NCI-H510A (cell line): ENCODE data around the gene PAX4.
A peak's percentile ranks its signal among the peaks of the same experiment; 100 is the strongest.

ENCODE experiments used
- DNase-seq: peaks from one replicate; lab custom pipeline; 2025; lab: John Stamatoyannopoulos, UW

PAX4 gene, protein sequence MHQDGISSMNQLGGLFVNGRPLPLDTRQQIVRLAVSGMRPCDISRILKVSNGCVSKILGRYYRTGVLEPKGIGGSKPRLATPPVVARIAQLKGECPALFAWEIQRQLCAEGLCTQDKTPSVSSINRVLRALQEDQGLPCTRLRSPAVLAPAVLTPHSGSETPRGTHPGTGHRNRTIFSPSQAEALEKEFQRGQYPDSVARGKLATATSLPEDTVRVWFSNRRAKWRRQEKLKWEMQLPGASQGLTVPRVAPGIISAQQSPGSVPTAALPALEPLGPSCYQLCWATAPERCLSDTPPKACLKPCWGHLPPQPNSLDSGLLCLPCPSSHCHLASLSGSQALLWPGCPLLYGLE

DNA sequence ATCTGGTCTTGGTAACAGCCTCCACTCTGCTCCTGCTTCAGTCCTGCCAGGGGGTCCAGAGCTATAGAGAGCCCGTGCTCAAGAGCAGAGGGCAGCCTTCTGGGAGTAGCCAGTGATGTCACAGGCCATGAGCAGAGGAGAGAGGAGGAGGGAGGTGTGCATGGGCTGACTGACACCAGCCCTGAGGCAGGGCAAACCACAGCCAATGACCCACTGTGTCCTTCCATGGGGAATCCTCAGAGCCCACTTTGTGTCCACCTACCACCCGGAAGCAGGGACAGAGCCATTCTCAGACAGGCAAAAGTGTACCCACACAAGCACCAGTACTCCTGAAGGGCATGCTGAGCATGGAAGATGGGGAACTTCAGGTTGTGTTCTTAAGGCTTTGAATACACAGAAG lies at the start of gene PAX4:
TSS of gene PAX4 (minus strand) at position 101 of the 400 bp plus-strand sequence. CDS start 2,214 bp downstream, outside the sequence.
- no peak for DNase-seq

DNA sequence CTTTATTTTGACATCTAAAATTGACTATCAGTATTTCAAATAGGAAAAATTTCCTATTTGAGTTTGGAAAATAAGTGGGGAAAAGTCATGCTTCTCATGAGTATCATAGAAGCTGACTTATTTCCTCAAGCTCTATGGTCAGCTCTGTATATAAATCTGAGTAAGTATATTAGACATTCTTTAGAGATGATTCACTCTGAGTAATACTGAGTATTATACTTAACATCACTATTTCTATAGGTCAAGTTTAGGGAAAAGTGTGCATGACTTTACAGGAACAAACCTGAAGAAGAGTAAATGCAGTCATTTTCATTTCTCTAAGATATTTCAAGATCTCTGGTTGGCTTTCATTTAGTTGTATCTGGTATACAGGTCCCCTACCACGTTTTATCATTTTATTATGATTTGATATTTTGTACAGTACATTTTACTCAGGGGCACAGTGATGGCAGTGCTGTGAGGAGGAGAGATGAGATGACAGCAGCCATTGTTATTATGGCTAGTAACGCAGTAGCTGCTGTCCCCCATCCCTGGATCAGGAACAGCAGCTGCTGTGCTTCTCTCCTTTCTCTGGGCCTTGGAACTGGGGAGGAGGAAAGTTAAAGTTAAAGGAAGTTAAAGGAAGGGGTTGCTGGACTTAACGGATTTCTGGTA lies 49.2 kb upstream of the PAX4 start:
- DNase-seq, result no peak

DNA sequence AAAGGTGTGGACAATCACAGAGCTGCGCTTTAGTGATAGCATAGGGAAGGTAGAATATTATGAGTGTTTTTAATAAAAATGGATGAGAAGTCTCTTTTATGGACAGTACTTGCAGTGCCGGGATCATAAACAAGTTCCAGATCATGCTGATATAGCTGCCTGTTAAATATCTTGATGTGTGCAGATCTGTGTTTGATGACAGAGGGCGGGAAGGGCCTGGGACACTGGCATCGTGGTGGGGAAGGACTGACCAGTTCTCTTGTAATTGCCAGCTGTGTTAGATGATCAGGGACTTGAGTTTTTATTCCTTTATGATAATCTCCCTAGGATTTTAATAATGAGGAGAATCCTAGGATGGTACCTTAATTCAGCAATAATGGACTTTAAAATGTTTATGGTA lies 48.7 kb upstream of the PAX4 start:
- no peak for DNase-seq

DNA sequence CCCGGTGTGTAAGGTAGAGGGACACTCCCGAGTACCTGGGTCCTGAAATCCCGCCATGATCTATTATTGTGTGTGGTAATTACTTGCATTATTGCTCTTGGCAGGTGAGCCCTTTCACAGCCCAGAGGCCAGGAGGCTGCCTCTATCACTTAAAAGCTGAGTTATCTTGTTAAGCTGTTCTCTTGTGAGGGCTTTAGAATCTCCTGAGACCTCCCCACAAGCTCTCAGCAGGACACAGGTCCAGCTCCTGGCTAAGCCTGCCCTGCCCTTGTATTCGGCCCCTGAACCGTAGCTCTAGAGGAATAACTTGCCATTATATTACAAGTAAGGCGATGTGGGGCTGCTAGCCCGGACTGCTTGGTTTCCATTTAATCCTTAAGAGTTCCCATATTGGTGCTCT lies 48.0 kb upstream of the PAX4 start:
- no peak for DNase-seq

DNA sequence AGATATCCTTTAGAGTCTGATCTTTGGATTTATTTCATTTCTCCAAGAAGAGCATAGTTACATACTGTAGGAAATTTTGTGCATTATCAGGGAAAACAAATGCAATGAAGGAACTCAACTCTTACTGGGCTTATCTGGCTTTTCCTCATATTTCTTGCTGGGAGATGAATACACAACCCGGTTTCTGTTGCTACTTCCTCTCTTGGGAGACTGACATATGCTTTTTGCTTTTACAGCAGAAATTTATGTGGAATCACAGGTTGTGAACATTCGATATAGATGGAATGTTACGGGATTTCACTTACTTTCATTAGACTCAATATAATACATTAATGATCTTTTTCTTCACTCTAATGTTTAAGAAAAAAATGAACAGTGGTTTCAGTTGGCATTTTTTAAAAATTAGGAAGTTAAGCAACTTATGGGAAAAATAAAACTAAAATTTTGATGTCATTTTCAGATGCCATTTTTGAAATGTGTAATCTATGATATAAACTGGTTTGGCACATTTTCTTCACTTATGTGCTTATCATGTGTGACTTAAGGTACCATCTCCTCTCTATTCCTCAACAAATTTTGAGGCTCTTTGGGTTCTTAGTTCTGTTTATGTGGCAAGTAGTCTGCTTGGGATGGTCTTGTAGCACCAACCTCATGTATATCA lies 41.2 kb upstream of the PAX4 start:
- DNase-seq, result no peak

DNA sequence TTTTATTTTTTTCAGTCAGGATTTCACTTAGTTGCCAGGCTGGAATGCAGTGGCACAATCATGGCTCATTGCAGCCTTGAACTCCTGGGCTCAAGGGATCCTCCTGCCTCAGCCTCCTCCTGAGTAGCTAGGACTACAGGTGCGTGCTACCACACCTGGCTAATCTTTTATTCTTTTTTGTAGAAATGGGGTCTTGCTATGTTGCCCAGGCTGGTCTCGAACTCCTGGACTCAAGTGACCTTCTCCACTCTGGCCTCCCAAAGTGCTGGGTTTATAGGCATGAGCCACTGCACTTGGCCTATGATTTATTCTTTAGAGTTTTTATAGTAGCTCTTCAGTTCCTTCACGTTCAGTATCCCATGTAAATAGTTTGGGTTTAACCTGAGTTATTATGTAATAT lies 39.6 kb upstream of the PAX4 start:
- DNase-seq, result no peak

DNA sequence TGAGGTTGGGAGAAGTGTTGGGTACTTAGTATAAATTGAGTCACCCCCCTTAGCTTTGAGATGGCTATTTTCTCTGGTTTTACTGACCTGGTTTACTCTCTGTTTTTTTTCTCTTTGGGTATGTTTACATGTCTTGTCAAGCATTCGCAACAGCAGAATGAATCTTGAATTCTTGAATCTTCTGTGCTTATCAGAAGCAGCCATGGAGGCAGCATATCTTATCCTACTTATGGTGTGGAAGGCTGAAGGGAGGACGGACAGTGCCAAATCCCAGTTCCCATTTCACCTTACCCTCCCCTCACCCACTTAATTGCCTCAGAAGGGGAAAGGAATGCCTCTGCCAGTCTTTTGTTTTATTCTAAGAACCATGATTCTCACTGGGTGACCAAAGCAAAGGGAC lies 37.8 kb upstream of the PAX4 start:
- no peak for DNase-seq

DNA sequence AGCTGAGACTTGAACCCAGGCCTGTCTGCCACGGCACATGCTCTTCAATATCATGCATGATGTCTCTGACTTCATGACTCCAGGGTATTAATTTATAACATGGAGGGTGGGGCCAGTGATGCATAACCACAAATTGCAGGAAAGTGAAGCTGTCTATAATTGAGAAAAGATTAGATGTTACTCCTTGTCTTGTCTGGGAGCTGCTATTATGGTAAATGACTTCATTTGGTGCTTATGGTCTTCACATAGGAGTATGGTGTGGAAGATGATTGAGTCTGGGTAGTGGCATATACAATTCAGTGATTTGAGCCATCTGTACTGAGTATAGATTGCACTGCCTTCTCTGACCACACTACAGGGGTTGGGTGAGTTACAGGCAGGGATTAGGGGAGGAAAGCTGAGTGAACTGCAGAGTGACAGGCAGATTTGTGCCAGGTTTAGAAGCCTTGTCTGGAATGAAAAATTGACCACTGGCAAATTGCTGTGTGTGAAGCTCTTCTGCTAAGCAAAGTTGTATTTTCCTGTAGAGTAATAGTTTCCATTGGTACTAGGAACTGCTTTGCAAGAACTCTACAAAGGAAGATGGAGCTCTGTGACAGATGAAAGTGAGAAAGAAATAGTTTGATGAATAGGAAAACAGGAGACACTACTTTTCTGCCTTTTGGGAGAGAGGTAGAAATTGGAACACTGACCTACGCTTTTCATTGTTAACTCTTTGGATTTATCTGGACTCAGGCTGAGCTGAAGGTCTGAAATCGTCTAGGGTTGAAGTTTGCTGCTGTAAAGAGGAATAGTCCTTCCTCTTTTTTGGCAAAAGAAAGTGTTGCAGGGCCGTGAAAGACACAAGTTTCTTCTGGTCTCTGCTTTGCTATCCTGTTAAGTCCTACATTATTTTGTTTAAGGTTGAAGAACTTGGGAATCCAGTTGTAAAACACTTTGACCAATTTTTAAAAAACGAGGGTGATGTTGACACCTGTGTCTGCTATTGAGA lies 36.8 kb upstream of the PAX4 start:
- no peak for DNase-seq

DNA sequence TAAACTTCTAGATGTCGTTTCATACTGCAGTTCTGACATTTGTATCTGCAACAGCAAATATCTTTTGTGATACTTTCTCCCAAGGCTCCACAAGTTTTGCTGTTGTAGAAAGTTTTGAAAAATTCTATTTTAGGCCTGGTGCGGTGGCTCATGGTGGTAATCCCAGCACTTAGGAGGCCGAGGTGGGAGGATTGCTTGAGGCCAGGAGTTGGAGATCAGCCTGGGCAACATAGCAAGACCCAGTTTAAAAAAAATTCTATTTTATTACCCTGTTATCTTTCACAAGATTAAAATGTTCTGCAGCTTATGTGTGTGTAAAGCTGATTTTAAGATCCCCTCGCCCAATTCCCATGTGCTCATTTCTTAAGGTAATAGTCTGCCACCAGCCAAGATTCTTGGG lies 35.5 kb upstream of the PAX4 start:
- no peak for DNase-seq

DNA sequence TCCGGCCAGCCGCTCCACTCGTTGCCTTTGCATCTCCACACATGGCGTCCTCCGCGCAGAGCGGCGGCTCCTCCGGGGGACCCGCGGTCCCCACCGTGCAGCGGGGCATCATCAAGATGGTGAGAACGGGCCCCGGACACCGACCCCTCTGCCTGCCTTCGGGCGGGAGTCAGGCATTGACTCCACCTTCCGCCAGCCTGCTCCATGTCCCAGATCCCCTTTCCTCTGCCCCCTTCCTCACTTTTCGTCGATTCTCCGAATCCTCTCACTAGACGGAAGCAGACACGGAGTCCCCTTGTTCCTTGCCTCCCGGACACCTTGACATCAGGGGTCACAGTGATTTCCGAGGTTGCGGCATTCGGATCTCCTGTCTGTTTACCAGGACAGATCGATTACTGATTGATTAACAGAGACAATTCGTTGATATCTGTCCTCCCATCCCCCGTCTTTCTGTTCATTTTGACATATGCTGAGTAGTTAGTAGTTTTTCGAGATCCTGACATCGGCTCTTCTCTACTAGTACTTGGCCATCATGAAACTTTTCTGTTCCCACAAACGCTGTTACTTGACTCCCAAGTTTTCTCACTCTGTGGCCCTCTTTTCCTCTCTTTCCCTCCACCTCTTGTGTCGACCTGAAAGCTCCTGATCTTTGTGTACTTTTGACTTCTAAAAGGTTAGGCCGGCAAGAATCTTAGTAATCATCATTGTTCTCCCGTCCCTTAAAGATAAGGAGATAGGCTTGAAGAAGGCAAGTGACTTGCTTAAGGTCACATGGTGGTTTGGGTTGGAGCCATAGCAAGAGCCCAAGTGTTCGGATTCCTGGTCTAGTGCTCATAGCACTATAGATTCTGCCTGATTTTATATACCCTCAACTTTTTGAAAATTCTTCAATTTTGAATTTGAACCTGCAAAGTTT lies 34.6 kb upstream of the PAX4 start:
- no peak for DNase-seq

DNA sequence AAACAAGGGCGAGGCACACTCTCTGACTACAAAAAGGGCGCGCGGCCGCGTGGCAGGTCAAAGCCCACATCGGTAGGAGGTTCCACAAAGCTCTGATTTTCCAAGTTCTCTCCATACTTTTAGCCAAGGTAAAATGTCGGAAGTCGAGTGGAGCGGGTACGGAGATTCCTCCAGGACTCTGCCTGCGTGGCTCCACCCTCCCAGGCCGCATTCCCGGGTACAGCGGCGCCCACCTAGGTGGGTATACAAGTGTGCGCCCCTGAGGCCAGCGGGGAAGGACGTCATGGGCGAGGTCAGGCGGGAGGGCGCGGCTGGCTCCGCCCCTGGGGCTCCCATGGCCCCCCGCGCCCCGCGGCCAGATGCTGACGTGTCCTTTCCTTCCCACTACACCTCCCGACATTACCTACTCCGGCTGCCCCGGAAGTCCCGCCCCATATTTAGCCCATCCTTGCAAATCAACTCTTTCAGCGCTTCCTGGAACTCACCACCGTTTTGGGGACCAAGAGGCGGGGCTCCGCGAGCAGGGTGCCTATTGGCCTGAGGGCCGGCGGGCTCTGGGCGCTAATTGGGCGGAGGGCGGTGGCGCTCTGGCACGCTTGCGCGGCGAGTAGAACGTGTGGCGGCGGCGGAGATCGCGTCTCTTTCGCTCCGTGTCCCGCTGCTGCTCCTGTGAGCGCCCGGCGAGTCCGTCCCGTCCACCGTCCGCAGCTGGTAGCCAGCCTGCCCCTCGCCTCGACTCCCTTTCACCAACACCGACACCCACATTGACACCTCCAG lies 33.8 kb upstream of the PAX4 start, which contains the start of gene SND1:
TSS of gene SND1 (plus strand) at position 639 of the 777 bp plus-strand sequence. CDS start 180 bp downstream, outside the sequence.
- DNase-seq, result peak; percentile 95

DNA sequence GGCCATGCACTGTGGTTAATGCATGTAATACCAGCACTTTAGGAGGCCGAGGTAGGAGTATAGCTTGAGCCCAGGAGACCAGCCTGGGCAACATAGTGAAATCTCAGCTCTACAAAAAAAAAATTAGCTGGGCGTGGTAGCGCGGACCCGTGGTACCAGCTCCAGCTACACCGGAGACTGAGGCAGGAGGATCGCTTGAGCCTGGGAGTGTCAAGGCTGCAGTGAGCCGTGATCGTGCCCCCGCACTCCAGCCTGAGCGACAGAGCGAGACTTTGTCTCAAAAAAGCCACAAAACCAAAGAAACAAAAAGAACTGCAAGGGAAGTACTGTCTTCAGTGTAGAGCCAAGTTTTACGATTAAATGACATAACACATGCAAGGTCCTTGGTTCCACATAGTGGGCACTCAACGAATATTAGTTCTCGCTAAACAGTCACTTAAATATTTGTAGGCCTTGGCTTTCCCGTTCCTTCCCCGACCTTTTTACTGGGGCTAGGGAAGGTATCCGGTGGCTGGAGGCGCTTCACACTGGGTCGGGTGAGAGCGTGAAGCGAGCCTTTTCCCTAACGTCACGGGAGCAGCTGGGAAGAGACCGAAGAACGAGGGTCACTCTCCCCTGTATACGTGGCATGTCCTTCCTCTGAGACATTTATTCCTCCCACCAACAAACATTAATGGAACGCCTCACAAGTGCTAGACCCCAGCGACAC lies 33.1 kb upstream of the PAX4 start:
- peak; percentile 53 for DNase-seq

DNA sequence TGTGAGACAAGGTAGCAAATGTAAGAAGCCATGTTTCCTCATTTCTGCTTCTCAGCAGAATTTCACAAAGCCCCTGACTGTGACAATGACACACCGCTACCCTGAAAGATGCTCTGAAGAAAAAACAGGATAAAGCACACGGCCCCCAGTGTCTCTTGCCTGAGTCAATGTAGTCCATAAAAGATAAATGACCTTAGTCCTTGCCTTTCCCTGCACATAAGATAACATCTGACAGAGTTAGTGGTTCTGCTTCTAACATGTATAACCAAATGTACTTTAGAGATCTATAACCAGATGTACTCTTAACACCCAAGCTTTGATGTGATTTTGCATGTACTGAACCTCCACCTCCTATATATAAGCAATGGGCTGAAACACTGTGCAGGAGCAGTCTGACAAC lies 31.0 kb upstream of the PAX4 start:
- DNase-seq, result no peak

DNA sequence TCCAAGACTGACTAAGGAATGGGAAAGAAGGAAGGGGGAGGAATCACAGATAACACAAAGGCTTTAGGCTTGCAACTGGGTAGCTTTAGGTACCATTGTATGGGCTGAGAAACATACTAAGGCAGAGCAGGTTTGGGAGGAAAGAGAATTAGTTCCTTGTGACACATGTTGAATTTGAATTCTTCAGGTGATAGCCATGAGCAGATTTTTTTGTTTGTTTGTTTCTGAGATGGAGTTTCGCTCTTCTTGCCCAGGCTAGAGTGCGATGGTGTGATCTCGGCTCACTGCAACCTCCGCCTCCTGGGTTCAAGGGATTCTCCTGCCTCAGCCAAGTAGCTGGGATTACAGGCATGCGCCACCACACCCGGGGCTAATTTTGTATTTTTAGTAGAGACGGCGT lies 29.7 kb upstream of the PAX4 start:
- DNase-seq, result no peak

DNA sequence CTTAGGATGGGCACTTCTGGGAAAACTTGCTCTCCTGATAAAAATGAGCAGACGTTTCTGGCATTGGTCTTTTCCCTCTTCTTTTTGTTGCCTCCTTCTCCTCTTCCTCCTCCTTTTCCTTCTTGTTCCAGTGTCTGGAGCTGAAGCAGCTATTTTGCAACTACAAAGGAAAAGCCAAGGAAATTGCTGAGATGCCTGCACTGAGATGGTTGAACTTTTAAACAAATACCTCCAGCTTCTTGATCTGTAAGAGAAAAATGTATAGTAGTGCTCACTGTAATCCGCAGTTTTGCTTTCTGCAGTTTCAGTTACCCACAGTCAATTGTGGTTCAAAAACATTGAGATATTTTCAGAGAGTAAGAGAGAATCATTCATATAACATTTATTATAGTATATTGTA lies 26.5 kb upstream of the PAX4 start:
- no peak for DNase-seq

DNA sequence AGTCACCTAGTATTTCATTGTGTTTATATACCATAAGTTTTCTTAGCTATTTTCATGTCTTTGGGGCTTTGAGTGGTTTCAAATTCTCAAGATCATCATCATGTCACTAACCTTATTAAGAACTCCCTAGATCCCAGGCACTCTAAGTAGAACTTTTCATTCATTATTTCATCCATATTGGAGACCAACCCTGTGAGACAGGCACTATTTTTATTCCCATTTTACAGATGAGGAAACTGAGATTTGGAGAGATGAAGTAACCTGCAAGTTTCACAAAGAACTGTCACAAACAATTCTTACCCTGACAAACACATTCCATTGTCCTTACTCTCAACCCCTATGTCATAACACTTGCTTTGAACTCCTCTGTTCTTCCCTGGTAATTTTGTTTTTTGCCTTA lies 20.3 kb upstream of the PAX4 start:
- no peak for DNase-seq

DNA sequence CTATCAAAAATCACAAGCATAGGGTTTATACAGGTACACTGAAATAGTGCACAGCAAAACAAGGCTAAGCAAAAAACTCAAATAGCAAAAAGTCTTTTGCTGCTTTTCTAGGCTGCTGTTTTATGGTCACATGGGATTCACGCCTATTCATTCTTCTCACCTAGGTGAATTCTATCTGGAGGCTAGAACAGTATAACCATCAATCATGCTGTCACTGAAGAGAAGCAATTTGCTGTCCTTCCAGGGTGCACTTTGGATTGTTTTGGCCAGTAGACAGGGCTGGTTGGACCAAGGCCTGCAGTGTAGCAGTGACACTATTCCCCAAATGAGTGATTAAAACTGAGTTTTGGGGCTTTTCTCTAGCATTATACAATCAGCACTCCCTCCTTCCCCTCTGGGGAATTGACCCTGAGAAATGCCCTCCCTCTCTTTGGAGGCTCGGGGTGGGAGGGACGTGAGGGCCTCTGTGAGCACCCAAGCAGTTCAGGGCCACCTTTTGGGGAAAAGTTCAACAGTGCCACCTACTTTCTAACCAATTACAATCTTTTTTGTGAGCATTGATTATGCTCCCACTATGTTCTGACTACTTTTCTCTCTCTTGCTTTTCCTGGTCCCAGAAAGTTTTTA lies 17.8 kb upstream of the PAX4 start:
- DNase-seq, result no peak

DNA sequence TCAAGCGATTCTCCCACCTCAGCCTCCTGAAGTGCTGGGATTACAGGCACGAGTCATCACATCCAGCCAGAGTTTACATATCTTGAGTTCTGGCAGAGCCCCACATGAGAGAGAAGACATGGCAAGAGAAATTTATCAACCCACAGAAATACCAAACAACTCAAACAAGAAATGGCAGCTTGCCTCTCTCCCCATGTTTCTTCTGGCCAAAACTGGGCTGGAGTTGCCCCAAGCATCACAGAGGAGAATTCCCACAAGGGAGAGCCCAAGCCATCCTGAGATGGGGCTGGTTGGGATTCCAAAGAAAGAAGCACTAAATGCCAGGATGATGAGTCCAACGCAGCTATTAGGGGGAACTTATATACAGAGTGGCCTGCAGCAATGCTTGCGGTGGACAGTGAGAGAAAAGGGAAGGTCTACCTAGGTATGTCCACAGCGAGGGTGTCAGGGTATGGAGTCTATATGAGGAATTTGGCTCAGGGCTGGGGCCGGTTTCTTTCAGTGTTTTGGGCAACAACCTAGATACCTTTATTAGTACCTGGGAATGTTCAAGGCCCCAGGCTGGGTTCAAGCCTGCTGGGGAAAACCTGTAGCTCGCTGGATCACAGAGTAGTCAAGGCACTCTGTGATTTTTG lies 14.5 kb upstream of the PAX4 start:
- no peak for DNase-seq
